Activated T-helper 1 cell treated with anti-CD3 and anti-CD28 coated beads, Interleukin-2, amount 50 U/mL, for 16 hours (primary cell): ENCODE measurements around the gene PITPNB.
A peak's percentile ranks its signal among the peaks of the same experiment; 100 is the strongest.

ENCODE experiments used
- DNase-seq, 2 donors: peaks; one replicate each; pipeline ENCODE4 v3.0.0-alpha.2; 2020; ENCODE audit warnings: low read depth in 1 of 2, low spot score in 1 of 2

The PITPNB gene

DNA sequence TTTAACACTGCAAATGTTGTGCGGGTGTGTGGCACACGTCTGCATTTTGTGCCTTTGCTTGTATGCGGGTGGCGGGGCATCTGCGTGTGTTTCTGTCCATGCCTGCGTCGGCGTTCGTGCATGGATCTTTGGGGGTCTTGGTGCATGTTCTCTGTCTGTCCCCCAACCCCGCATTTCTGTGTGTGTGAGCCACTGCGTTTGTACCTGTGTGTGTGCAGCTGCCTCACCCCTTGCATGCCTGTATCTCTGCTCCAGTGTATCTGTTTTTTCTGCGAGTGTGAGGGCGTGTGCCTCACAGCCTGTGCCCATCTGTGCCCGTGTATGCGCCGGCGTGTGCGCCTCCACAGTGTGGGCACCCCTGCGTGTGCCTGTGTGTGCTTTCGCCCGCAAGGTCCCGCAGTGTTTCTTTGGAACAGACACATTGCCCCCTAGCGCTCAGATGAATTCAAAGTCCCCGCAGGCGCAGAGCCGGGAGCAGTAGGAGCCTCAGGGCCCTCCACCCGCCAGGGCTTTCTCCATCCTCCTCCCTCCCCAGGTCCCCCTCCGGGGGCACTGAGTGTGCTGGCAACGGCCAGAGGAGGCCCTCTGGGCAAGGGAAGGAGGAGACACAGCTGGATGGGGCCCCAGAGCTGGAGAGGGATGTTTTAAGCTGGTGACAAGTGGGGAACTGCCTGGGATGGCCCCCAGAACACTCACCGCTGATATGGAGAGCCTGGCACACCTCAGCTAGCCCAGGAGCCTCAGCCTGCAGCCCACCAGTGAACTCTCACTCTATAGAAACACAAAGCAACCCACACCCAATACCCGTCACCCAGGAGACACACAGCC, 114.4 kb downstream of the PITPNB start:
- peak; percentile 14 to 18 for DNase-seq

DNA sequence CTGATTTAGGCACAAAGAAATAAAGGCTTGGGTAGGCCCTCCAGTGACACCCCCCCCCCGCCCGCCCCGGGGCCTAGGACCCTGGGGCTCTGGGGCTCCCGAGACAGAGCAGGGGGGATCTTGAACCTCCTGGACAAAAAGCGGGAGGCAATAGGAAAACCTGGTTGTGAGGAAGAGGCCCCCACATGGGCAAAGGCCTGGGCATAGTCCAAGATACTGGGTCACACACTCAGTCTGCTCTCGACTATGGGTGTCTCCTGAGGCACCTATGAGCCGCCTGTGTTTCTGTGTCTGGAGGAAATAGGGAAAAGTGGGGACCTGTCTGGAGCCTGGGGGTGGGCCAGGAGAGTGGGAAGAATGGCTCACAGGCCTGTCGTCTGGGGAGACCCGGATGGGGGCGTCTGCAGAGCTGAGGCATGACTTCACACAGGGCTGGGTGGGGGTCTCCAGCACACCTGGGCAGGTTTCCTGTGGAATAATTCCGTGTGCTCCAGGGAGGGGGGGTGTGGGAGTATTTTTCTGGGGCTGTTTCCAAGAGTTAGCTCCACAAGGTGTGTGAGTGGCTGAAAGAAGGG, 115.1 kb downstream of the PITPNB start:
- DNase-seq, result no peak

DNA sequence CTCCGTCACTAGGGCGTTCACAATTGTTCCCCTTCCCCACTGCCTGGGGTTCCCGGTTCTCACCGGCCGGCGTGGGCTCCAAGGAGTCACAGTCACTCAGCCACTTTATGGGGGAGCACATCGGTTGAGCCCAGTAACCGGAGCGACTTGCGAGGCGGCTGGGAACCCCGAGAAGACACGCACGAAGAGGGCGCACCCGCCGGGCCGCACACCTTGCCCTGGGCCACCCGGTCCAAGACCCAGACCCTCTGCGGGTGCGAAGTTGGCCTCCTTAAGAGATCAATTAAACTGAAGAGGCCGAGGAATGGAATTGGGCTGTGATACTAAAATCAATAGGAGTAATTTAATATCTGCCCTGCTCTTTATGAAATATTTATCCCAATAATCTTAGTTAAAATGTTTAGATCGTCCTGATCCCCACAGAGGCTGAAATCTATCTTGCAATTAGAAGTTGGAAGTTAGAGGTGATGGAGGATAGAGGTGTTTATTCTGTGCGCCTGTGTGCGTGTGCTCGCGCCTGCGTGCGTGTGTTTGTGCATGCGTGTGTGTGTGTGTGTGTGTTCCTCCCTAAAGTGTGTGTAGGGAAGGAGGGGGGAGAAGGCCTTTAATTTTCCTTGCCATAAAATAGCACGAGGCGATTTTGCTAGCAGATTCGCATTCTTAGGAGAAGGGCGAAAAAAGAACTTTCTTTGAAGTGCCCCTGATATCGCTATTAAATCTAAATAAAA, 116.5 kb downstream of the PITPNB start:
- DNase-seq, result no peak
